ENCODE measurements around the gene KIF7.
"Not testable (repeated sequence)": the region's sequence is repeated elsewhere in the genome, so short reads cannot be mapped to it uniquely, and the experiment has no call there.

KIF7 gene

GRCh38 chr15:89586651-89587050 lies 68.6 kb downstream of the KIF7 start:
- in situ Hi-C loops (cut with MboI; ENCODE audit: low pct_unique_long_range_greater_than_20kb, low sequenced_read_pairs, unreplicated experiment) = no loop called here
- no peak for TF ChIP-seq CTCF (IDR thresholded peaks at IDR 0.05; ENCODE audit: extremely low read depth, insufficient read depth, missing control alignments)
- no peak for DNase-seq (ENCODE audit: low spot score)

- DNase-seq (ENCODE audit: low spot score); in situ Hi-C loops (cut with MboI; ENCODE audit: low pct_unique_long_range_greater_than_20kb, low sequenced_read_pairs, unreplicated experiment): not testable (repeated sequence)
These were observed 74.5 kb downstream of the KIF7 start for GRCh38 chr15:89580747-89581146.

GRCh38 chr15:89578146-89578545 lies 77.1 kb downstream of the KIF7 start:
- DNase-seq (ENCODE audit: low spot score) = no peak
- TF ChIP-seq CTCF (IDR thresholded peaks at IDR 0.05; ENCODE audit: extremely low read depth, insufficient read depth, missing control alignments) = no peak
- in situ Hi-C loops (cut with MboI; ENCODE audit: low pct_unique_long_range_greater_than_20kb, low sequenced_read_pairs, unreplicated experiment) = no loop called here
